Thoracic aorta (tissue), 2 donors: Measurements from ENCODE around the gene ZCCHC2. TPM values are rescaled to one million over a fixed set of nuclear protein-coding genes. Genes with fewer than 3 reads are reported as not detected.

ENCODE experiments used
- ATAC-seq: fragments of 150-250 bp; one replicate; pipeline ENCODE4 v1.8.0; 2017; ENCODE audit warnings: low read depth; ENCODE audit not compliant: insufficient number of reproducible peaks, low FRiP score
- DNase-seq: peaks from one replicate; pipeline ENCODE4 v3.0.0-alpha.2; 2020; ENCODE audit warnings: low spot score
- H3K27ac ChIP-seq, 2 donors: fragments of 200-600 bp; sonication (generic); 1 replicate in 1 of 2; 2 replicates in 1 of 2; pipeline ENCODE4 v1.5.1; 2016; ENCODE audit warnings: mild to moderate bottlenecking in 2 of 2, moderate library complexity in 2 of 2
- H3K27me3 ChIP-seq: fragments of 200-600 bp; sonication (generic); replicated peaks from 2 replicates; pipeline ENCODE4 v1.6.0; 2016; ENCODE audit warnings: mild to moderate bottlenecking; ENCODE audit not compliant: insufficient read depth
- H3K36me3 ChIP-seq: fragments of 200-600 bp; sonication (generic); one replicate; pipeline ENCODE4 v1.5.1; 2016
- H3K4me1 ChIP-seq, 2 donors: fragments of 200-600 bp; sonication (generic); 1 replicate in 1 of 2; 2 replicates in 1 of 2; pipeline versions ENCODE4 v1.5.1 to v1.6.0; 2016; ENCODE audit warnings: low read depth in 2 of 2, mild to moderate bottlenecking in 1 of 2; ENCODE audit not compliant: control insufficient read depth in 1 of 2
- H3K4me3 ChIP-seq: fragments of 200-600 bp; sonication (generic); 2 replicates; pipeline ENCODE4 v1.5.1; 2016; ENCODE audit warnings: mild to moderate bottlenecking
- H3K9me3 ChIP-seq: fragments of 200-600 bp; sonication (generic); 2 replicates; pipeline ENCODE4 v1.5.1; 2016
- total RNA-seq, 2 donors: library from RNA; depleted of rRNA; stranded (reverse); fragments of >200 nt; gene quantifications; one replicate each; pipeline versions ENCODE4 v1.1.0 to v1.2.3, GENCODE V29; 2016
- TF ChIP-seq, protein P1 (sequence below): fragments of 200-600 bp; sonication (generic); IDR thresholded peaks from one replicate; pipeline ENCODE4 v1.5.1; 2019; ENCODE audit warnings: antibody characterized with exemption

ZCCHC2 gene
- total RNA-seq, 2 donors from 2014 or later, result 33.9 to 38.7 TPM

DNA sequence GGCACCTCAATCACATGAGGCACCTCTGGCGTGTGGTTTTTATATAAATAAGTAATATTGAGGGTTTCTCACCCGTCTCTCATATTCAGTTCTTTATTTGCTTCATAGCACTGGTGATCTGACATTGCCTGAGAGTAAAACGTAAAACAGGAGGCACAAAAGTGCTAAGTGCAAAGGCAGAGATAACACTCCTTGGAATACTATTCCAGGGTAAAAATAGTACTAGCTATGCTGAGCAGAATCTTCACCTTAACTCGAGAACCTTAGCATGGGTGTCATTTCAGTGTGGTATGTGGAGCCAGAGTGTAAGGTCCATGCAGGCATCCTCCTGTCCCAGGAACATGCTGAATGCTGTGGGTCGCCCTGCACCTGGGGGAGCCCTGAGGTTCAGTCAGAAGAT is 26.9 kb downstream of the ZCCHC2 start:
- no peaks in the 10 kb centered on the region for H3K27me3 ChIP-seq
- H3K36me3 ChIP-seq, result peaks cover 36% of the 10 kb centered on the region
- no peak for DNase-seq
- ATAC-seq, result no peak
- no peaks in the 10 kb centered on the region for H3K9me3 ChIP-seq
- TF ChIP-seq, protein P1, sequence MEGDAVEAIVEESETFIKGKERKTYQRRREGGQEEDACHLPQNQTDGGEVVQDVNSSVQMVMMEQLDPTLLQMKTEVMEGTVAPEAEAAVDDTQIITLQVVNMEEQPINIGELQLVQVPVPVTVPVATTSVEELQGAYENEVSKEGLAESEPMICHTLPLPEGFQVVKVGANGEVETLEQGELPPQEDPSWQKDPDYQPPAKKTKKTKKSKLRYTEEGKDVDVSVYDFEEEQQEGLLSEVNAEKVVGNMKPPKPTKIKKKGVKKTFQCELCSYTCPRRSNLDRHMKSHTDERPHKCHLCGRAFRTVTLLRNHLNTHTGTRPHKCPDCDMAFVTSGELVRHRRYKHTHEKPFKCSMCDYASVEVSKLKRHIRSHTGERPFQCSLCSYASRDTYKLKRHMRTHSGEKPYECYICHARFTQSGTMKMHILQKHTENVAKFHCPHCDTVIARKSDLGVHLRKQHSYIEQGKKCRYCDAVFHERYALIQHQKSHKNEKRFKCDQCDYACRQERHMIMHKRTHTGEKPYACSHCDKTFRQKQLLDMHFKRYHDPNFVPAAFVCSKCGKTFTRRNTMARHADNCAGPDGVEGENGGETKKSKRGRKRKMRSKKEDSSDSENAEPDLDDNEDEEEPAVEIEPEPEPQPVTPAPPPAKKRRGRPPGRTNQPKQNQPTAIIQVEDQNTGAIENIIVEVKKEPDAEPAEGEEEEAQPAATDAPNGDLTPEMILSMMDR, result no peak
- peaks cover 0 to 3% of the 10 kb centered on the region in 2 donors for H3K4me1 ChIP-seq
- H3K4me3 ChIP-seq, result no peak overlapping the region
- no peak overlapping the region for H3K27ac ChIP-seq

DNA sequence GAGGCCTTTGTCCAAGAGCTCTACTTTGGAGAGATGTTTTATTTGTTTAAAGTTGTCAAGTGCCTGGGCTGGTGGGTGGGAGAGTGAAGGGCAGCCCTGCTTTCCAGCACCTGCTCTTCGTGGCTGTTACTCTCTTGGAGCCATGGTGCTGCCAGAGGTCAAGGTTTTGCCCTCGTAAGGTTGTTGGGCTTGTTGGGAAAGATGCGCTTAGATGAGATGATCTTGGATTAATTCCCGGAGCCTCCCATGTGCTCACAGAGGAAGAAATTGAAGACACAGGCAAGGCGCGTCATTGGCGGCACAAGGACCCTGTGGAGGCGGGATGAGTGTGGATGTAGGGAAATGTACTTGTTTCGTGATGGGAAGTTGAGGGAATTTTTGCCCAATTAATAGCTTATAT is 27.9 kb downstream of the ZCCHC2 start:
- TF ChIP-seq, protein P1, result no peak
- Histone ChIP-seq H3K4me3 (no peak overlapping the region), H3K27me3 (no peaks in the 10 kb centered on the region), H3K4me1 (peaks cover 0 to 3% of the 10 kb centered on the region in 2 donors), H3K27ac (no peak overlapping the region), H3K9me3 (no peaks in the 10 kb centered on the region), H3K36me3 (peaks cover 36% of the 10 kb centered on the region)
- no peak for DNase-seq
- no peak for ATAC-seq

DNA sequence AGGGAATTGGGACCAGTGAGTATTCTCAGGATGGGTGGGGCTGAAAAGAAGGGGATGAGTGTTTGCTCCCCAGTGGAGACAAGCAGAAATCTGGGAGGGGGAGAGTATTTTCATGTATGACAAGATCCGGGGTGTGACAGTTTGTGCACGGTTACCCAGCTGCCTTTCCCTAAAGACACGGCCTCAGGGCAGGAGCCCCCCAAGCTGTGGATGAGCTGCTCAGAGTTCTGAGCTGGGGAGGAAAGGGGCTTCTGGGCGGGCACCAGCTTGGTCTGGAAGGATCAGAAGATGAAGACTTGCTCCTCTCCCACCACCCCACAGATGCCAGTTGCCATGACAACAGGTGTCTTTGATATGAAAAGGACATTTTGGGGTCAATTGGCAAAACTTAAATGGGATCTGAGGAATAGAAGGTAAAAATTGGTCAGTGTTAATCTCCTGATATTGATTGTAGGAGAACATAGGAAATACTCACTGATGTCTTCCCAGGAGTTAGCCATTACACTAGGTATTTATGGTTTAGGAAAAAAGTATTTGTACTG is 29.2 kb downstream of the ZCCHC2 start:
- H3K9me3 ChIP-seq, result no peaks in the 10 kb centered on the region
- no peak overlapping the region for H3K27ac ChIP-seq
- no peak overlapping the region for H3K4me3 ChIP-seq
- peaks cover 0 to 3% of the 10 kb centered on the region in 2 donors for H3K4me1 ChIP-seq
- peaks cover 36% of the 10 kb centered on the region for H3K36me3 ChIP-seq
- DNase-seq (no peak), ATAC-seq (no peak)
- TF ChIP-seq, protein P1, result no peak
- no peaks in the 10 kb centered on the region for H3K27me3 ChIP-seq

- Histone ChIP-seq H3K36me3 (peaks cover 35% of the 10 kb centered on the region), H3K27ac (no peak overlapping the region), H3K9me3 (no peaks in the 10 kb centered on the region), H3K27me3 (no peaks in the 10 kb centered on the region), H3K4me1 (peaks cover 0 to 3% of the 10 kb centered on the region in 2 donors), H3K4me3 (no peak overlapping the region)
- DNase-seq (no peak), ATAC-seq (no peak)
- TF ChIP-seq, protein P1, result no peak
Observed at GRCh38 chr18:62554061-62554815, 31.4 kb downstream of the ZCCHC2 start.

GRCh38 chr18:62555135-62555534 is 32.3 kb downstream of the ZCCHC2 start:
- DNase-seq (no peak), ATAC-seq (no peak)
- peaks cover 0 to 3% of the 10 kb centered on the region in 2 donors for H3K4me1 ChIP-seq
- H3K36me3 ChIP-seq, result peaks cover 31% of the 10 kb centered on the region
- no peaks in the 10 kb centered on the region for H3K27me3 ChIP-seq
- H3K4me3 ChIP-seq, result no peak overlapping the region
- H3K27ac ChIP-seq, result no peak overlapping the region
- TF ChIP-seq, protein P1, result no peak
- no peaks in the 10 kb centered on the region for H3K9me3 ChIP-seq
